Neuron (in vitro differentiated cells): ENCODE data around the gene PSMD4.
"Not testable (repeated sequence)": the region's sequence is repeated elsewhere in the genome, so short reads cannot be mapped to it uniquely, and the experiment has no call there.

Experiments
- H2AFZ ChIP-seq: one replicate; pipeline ENCODE4 v1.6.1; 2013; ENCODE audit warnings: low read depth, mild to moderate bottlenecking, inconsistent platforms, low read length, moderate library complexity
- H3K27me3 ChIP-seq: one replicate; pipeline ENCODE4 v1.6.1; 2013; ENCODE audit warnings: low read length; ENCODE audit not compliant: insufficient read depth
- H3K36me3 ChIP-seq: one replicate; pipeline ENCODE4 v1.6.1; 2013; ENCODE audit warnings: low read length; ENCODE audit not compliant: insufficient read depth
- H3K4me1 ChIP-seq: one replicate; pipeline ENCODE4 v1.6.1; 2013; ENCODE audit warnings: low read length; ENCODE audit not compliant: insufficient read depth
- H3K4me3 ChIP-seq: 2 replicates; pipeline ENCODE4 v1.5.1; 2013; ENCODE audit warnings: mild to moderate bottlenecking, low read length, moderate library complexity
- H3K9me3 ChIP-seq: one replicate; pipeline ENCODE4 v1.6.1; 2013; ENCODE audit warnings: low read length

Gene PSMD4

DNA sequence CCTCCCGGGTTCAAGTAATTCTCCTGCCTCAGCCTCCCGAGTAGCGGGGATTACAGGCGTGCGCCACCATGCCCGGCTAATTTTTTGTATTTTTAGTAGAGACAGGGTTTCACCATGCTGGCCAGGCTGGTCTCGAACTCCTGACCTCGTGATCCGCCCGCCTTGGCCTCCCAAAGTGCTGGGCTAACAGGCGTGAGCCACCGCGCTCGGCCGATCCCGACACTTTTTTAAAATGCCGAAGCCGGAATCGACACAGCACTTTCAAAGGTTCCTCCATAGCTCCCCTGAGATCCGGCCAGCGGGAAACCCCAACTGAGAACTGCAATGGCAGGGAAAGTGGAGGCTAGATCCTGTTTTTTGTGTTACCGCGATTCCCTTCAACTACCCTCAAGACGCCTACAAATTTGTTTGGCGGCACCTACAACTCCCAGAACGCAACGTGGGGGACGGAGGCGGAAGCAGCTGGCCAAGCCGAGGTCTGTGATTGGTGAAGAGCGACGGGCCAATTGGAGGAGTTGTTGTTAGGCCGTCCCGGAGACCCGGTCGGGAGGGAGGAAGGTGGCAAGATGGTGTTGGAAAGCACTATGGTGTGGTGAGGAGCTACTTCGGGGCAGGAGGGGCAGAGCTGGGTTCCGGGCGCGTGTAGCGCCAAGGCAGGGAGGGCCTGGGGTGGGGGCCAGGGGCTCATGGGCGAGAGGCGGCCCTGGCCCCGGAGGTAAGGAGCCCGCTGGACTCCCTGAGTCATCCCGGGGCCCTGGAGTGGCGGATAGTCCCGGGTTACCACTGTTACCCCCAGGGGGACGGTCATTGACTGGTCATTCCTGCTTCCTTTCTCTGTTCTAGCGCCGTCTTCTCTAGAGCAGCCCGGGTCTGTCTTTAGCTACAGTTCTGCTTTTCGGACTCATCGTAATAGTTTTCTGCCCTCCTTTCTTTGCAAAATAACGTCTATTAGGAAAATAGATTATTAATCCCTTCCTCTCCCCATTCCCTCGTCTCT lies at the start of gene PSMD4:
PSMD4 (plus strand) TSS at position 518 of the 997 bp plus-strand sequence; CDS start at position 567, 49 bp downstream.
- H3K4me1 ChIP-seq, result peaks cover 7% of the 10 kb centered on the region
- peaks cover 10% of the 10 kb centered on the region for H3K36me3 ChIP-seq
- H3K9me3 ChIP-seq, result no peaks in the 10 kb centered on the region
- peak within 1 kb of the TSS; percentile 89 for H3K4me3 ChIP-seq
- H2AFZ ChIP-seq, result peak within 1 kb of the TSS; percentile 0
- H3K27me3 ChIP-seq, result no peaks in the 10 kb centered on the region

DNA sequence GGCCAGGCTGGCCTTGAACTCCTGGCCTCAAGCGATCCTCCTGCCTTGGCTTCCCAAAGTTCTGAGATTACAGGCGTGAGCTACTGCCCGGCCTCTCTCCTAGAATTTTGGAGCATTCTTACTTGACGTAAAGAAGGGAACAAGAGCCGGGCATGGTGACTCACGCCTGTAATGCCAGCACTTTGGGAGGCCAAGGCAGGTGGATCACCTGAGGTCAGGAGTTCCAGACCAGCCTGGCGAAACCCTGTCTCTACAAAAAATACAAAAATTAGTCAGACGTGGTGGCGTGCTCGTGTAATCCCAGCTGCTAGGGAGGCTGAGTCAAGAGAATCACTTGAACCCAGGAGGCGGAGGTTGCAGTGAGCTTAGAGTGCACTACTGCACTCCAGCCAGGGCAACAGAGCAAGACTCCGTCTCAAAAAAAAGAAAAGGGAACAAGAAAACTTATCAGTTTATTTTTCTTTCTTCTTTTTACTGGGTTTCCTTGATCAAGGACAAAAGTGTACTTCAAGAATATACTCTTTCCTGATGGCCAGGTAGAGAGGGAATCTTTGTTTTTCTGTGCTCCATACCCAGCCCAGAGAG lies 49.1 kb upstream of the PSMD4 start:
- H2AFZ ChIP-seq, H3K9me3 ChIP-seq, H3K27me3 ChIP-seq, H3K4me3 ChIP-seq, H3K4me1 ChIP-seq: not testable (repeated sequence)
- peaks cover 55% of the 10 kb centered on the region for H3K36me3 ChIP-seq

DNA sequence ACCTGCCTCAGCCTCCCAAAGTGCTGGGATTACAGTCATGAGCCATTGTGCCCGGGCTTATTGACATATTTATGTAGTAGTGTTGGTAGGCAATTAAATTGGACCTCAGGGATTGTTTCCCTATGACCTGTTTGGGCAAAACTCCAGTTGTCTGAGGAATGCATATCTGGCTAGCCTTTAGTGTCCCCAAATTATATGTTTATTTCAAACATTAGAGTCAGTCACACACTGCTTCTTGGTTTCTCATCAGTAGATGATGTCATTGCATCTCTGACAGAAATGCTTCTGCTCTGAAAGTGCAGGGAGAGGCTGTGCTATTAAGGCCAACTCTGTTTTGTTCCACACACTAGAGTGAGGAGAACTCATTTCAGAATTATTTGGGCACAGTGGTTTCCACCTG lies 43.7 kb upstream of the PSMD4 start:
- Histone ChIP-seq H3K36me3 (peaks cover 56% of the 10 kb centered on the region), H3K27me3 (no peaks in the 10 kb centered on the region), H3K4me1 (no peaks in the 10 kb centered on the region), H3K9me3 (no peaks in the 10 kb centered on the region), H3K4me3 (no peak overlapping the region), H2AFZ (no peak overlapping the region)

DNA sequence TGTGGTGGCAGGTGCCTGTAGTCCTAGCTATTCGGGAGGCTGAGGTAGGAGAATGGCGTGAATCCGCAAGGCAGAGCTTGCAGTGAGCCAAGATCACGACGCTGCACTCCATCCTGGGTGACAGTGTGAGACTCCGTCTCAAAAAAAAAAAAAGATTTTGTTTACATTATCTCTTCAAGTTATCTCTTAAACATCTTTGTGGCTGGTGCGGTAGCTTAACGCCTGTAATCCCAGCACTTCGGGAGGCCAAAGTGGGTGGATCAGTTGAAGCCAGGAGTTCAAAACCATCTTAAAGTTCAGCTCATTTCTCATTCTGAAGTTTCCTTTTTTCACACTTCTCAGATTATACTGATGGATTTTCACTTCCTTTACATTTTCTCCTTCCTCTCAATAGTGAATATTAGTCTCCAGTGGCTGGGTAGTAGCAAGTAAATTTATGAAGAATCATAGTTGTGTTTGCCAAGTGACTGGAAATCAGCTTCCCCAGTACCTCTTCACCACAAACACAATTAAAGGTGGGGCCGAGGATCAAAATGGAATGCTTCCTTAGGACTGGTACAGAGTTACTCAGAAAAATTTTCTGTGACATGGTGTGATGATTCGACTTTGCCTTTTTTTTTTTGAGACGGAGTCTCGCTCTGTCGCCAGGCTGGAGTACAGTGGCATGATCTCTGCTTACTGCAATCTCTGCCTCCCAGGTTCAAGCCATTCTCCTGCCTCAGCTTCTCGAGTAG lies 42.4 kb upstream of the PSMD4 start:
- H3K9me3 ChIP-seq, result no peaks in the 10 kb centered on the region
- no peaks in the 10 kb centered on the region for H3K27me3 ChIP-seq
- H3K4me3 ChIP-seq, result no peak overlapping the region
- no peak overlapping the region for H2AFZ ChIP-seq
- H3K4me1 ChIP-seq, result no peaks in the 10 kb centered on the region
- H3K36me3 ChIP-seq, result peaks cover 44% of the 10 kb centered on the region

DNA sequence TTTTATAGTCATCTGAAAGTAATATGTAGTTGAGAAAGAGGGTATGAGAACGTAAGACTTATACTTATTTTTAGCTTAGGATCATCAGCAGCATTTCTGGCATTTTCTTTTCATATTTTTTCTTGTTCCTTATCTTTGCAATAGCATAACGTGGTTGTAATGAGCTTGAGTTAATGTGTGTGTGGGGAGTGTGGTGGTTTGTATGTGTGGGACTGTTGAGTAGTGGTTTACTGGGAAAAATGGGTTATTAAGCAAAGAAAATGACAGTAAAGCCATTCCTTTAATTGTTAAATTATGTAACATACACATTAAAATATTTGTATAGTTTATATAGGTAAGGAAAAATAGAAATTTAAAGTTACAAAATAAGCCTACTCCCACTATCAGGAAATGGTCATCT lies 41.0 kb upstream of the PSMD4 start:
- H3K36me3 ChIP-seq, result peaks cover 43% of the 10 kb centered on the region
- H3K4me1 ChIP-seq, result no peaks in the 10 kb centered on the region
- no peak overlapping the region for H2AFZ ChIP-seq
- H3K9me3 ChIP-seq, result no peaks in the 10 kb centered on the region
- no peak overlapping the region for H3K4me3 ChIP-seq
- H3K27me3 ChIP-seq, result no peaks in the 10 kb centered on the region

DNA sequence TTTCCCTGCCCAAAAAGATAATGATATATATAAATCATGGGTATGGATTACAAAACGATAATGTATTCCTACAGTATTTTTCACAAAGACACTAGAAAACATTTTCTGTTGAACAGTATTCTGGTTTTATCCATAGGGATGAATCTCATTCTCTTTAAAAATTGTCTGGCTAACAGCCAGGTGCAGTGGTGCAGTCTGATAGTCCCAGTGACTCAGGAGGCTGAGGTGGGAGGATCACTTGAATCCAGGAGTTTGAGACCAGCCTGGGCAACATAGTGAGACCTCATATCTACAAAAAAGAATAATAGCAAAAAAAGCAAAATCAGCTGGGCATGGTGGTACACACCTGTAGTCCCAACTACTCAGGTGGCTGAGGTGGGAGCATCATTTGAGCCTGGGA lies 32.9 kb upstream of the PSMD4 start:
- Histone ChIP-seq H2AFZ (no peak overlapping the region), H3K4me1 (peaks cover 6% of the 10 kb centered on the region), H3K4me3 (no peak overlapping the region), H3K27me3 (no peaks in the 10 kb centered on the region), H3K9me3 (no peaks in the 10 kb centered on the region), H3K36me3 (peaks cover 31% of the 10 kb centered on the region)

DNA sequence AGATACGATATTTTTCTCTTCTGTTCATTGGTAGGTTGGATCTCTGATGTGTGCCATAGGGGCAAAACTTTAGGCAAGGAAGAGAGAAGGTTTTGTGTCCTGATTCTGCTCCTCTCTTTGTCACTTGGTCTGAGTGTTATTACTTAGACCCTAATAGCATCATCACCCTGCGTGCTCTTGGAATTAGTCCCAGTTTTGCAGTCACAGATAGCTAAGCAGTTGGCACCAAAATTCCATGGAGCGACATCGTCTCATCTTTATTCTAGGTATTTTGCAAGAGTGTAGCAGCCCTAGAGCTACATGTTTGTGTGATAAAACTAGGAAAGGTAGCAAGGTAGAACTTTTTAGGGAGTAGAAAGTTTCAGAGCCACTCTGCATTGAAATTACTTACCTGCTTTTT lies 32.4 kb upstream of the PSMD4 start:
- H3K36me3 ChIP-seq, result peaks cover 35% of the 10 kb centered on the region
- no peak overlapping the region for H3K4me3 ChIP-seq
- H3K9me3 ChIP-seq, result no peaks in the 10 kb centered on the region
- peaks cover 6% of the 10 kb centered on the region for H3K4me1 ChIP-seq
- H3K27me3 ChIP-seq, result no peaks in the 10 kb centered on the region
- H2AFZ ChIP-seq, result no peak overlapping the region

DNA sequence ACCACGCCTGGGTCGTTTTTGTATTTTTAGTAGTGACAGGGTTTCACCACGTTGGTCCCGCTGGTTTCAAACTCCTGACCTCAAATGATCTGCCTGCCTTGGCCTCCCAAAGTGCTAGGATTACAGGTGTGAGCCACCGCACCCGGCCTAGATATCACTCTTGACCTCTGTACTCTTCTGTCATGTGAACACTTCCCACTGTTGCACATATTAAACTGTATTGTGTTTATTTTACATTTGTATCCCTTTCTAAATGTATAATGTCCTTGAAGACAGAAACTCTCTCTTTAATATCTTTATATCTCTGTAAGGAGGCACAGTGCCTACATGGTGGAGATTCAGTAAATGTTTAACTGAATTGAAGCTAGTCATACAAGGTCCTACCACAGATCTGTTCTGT lies 19.3 kb upstream of the PSMD4 start:
- no peak overlapping the region for H2AFZ ChIP-seq
- H3K9me3 ChIP-seq, result no peaks in the 10 kb centered on the region
- H3K36me3 ChIP-seq, result peaks cover 91% of the 10 kb centered on the region
- no peaks in the 10 kb centered on the region for H3K27me3 ChIP-seq
- no peaks in the 10 kb centered on the region for H3K4me1 ChIP-seq
- no peak overlapping the region for H3K4me3 ChIP-seq

DNA sequence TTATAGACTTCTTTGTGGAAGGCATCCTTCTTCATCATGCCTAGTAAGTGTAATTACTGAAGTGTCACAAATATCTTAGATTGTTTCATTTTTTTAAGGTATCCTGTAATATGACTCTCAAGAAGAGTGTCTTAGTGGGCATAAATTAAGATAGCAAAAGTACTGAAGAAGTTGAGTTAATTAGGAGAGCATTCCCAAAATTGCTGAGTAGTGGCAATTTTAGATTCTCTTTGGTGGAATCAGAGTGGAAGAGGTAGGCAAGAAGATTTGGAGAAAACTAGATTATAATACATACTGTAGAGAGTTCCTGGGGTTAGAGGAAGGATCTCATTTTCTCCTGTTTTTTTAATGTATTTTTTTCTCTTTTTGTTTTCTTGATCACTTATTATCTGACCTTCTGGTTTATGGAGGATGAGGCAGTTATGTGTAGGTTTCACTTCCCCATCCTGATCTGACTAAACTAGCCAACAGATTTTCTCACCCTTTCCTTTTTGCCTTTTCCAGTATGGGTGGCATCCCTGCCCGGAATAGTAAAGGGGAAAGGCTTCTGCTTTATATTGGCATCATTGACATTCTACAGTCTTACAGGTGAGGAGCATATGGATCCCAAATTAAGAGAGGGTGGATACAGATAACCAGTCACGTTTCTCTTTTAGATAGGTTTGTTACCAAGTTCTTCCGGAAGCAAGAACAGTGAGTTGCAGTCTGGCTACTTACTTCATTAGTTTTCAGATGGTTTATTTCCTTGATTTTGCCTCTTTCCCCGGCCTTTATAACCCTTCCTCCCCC lies 16.7 kb upstream of the PSMD4 start:
- H3K27me3 ChIP-seq, result no peaks in the 10 kb centered on the region
- no peaks in the 10 kb centered on the region for H3K4me1 ChIP-seq

DNA sequence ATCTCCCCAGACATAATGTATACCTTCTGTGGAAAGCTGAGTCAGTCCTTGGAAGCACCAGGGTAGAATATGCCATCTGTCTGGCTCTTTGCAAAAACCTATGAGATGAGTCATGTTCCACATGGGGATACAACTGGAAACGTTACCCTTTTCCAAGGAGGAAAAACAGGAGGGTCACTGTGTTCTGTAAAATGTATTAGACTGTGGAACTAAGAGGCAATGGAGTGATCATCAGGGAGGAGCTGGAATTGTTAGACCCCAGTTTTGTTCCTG lies 16.1 kb upstream of the PSMD4 start:
- no peak overlapping the region for H3K4me3 ChIP-seq
- H2AFZ ChIP-seq, result no peak overlapping the region
- H3K4me1 ChIP-seq, result no peaks in the 10 kb centered on the region
- no peaks in the 10 kb centered on the region for H3K9me3 ChIP-seq
- H3K27me3 ChIP-seq, result no peaks in the 10 kb centered on the region
- H3K36me3 ChIP-seq, result peaks cover 93% of the 10 kb centered on the region

More for the DNA sequence above, 16.7 kb upstream of the PSMD4 start:
- Histone ChIP-seq H3K36me3 (peaks cover 88% of the 10 kb centered on the region), H3K9me3 (no peaks in the 10 kb centered on the region), H3K4me3 (no peak overlapping the region), H2AFZ (no peak overlapping the region)

DNA sequence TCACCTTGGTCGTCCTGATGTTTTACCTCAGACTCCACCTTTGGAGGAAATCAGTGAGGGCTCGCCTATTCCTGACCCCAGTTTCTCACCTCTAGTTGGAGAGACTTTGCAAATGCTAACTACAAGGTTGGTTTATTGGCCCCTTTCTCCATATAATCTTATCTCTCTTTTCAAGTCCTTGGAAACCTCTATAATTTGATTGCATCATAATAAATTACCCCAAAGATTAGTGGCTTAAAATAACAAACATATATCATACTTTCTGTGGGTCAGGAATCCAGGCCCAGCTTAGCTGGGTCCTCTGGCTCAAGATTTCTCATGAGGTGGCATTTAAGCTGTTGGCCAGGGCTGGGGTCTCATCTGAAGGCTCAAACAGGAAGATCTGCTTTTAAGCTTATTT lies 12.1 kb upstream of the PSMD4 start:
- Histone ChIP-seq H3K4me1 (no peaks in the 10 kb centered on the region), H3K9me3 (no peaks in the 10 kb centered on the region), H2AFZ (no peak overlapping the region), H3K4me3 (no peak overlapping the region), H3K27me3 (no peaks in the 10 kb centered on the region), H3K36me3 (peaks cover 90% of the 10 kb centered on the region)

DNA sequence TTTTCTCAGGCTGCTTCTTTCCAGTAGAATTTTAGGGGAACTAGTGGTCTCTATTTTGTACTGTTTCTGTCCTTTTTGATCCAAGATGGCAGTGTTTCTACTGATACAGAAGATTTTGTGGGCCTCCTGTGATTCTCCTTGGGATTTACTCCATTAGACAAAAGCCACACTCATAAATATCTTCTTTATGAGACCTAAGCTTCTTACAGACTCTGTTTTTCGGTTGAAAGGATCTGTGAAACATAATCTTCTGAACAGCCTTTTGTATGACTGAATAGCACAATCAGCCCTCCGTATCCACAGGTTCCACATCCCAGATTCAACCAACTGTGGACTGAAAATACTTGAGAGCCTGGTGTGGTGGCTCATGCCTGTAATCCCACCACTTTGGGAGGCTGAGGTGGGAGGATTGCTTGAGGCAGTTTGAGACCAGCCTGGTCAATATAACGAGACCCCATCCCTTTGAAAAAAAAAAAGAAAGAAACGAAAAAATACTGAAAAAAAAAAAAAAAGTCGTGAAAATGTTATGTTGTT lies 10.8 kb upstream of the PSMD4 start:
- Histone ChIP-seq H3K27me3 (no peaks in the 10 kb centered on the region), H2AFZ (no peak overlapping the region), H3K4me1 (no peaks in the 10 kb centered on the region), H3K36me3 (peaks cover 90% of the 10 kb centered on the region), H3K4me3 (no peak overlapping the region), H3K9me3 (no peaks in the 10 kb centered on the region)
